GM12864 (cell line): ENCODE measurements around the gene LRRC32.

Experiments
- DNase-seq: peaks from one replicate; pipeline ENCODE4 v3.0.0-alpha.2; 2011; ENCODE audit warnings: low read depth
- H3K4me3 ChIP-seq: 2 replicates; pipeline ENCODE4 v1.5.1; 2011; ENCODE audit warnings: mild to moderate bottlenecking, low read depth, low read length, control low read depth
- TF ChIP-seq, protein P1 (sequence below): IDR thresholded peaks from 2 replicates; pipeline ENCODE4 v1.5.1; 2011; ENCODE audit warnings: low read depth, mild to moderate bottlenecking, moderate library complexity, low read length, control low read depth, inconsistent platforms; ENCODE audit errors: missing control alignments

Gene LRRC32

GRCh38 chr11:76685831-76686230 lies 15.3 kb upstream of the LRRC32 start:
- TF ChIP-seq, protein P1, sequence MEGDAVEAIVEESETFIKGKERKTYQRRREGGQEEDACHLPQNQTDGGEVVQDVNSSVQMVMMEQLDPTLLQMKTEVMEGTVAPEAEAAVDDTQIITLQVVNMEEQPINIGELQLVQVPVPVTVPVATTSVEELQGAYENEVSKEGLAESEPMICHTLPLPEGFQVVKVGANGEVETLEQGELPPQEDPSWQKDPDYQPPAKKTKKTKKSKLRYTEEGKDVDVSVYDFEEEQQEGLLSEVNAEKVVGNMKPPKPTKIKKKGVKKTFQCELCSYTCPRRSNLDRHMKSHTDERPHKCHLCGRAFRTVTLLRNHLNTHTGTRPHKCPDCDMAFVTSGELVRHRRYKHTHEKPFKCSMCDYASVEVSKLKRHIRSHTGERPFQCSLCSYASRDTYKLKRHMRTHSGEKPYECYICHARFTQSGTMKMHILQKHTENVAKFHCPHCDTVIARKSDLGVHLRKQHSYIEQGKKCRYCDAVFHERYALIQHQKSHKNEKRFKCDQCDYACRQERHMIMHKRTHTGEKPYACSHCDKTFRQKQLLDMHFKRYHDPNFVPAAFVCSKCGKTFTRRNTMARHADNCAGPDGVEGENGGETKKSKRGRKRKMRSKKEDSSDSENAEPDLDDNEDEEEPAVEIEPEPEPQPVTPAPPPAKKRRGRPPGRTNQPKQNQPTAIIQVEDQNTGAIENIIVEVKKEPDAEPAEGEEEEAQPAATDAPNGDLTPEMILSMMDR: no peak
- no peak for DNase-seq
- H3K4me3 ChIP-seq: no peak overlapping the region

- TF ChIP-seq, protein P1: no peak
- no peak for DNase-seq
- no peak overlapping the region for H3K4me3 ChIP-seq
Observed at GRCh38 chr11:76685237-76685636, 14.7 kb upstream of the LRRC32 start.

GRCh38 chr11:76684516-76684915 lies 14.0 kb upstream of the LRRC32 start:
- H3K4me3 ChIP-seq: no peak overlapping the region
- TF ChIP-seq, protein P1: no peak
- no peak for DNase-seq

DNA sequence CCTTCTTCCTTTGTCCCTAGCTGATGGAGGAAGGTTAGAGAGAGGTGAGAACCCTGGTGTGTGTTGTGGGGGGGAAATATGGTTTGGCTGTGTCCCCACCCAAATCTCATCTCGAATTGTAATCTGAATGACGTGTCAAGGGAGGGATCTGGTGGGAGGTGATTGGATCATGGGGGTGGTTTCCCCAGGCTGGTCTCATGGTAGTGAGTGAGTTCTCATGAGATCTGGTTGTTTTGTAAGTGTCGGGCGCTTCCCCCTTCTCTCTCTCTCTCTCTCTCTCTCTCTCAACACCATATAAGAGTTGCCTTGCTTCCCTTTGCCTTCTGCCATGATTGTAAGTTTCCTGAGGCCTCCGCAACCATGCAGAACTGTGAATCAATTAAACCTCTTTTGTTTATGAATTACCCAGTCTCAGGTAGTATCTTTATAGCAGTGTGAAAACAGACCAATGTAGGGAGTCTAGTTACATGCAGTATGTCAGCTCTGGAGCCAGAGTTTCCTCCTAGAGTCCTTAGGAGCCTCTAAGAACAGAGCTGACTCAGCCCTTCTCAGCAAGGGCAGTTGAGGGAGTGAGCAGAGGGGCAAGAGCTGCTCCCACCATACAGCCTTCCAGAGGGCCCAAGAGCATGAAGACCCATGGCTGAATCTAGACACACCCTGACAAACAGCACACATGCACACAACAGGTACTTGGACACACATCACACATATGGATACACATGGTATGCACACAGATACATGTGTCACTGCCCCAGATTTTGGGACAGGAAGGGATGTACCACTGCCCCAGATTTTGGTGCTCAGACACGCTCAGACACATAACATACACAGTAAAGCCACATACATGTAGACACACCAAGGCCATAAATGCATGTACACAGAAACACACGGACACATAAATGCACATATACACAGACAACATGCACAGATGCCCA lies 12.9 kb upstream of the LRRC32 start:
- TF ChIP-seq, protein P1: no peak
- no peak overlapping the region for H3K4me3 ChIP-seq
- DNase-seq: no peak

DNA sequence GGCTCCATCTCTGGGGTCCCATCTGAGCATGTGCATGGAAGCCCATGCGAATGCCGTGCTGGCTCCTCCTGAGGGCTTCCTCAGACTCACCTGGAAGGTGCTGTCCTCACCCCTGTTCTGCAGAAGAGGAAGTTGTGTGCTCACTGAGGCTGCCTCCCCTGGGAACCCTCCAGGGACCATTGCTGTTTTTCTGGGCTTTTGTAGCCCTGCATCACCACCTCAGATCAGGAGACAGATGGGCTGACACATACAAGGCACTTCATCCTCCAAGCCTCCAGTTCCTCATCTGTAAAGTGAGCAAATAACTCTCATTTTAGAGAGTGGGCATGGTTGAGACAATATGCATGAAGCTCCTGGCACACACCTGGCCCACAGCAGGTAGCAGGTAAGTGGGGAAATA lies 12.1 kb upstream of the LRRC32 start:
- no peak overlapping the region for H3K4me3 ChIP-seq
- TF ChIP-seq, protein P1: no peak
- no peak for DNase-seq

DNA sequence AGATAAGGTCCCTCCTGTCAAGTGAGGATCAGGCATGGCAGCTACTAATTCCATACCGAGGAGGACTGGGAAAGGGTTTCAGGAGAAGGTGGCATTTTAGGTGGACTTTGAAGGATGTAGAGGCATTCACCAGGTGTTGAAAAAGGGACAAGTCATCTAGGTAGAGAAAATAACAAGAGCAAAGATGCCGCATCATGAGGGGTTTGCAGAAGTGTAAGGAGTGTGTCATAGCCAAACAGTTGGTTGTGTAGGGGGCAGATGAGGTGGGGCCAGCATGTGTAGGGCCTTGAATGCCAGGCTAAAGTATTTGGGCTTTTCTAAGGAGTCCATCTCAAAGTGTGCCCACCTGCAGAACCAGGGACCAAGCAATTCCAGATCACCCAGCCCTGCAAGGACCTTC lies 11.6 kb upstream of the LRRC32 start:
- no peak overlapping the region for H3K4me3 ChIP-seq
- TF ChIP-seq, protein P1: no peak
- no peak for DNase-seq
